ENCODE results near the gene PNPO.

GRCh38 chr17:47961406-47961805 lies 20.0 kb downstream of the PNPO start:
- no peak for TF ChIP-seq CTCF (IDR thresholded peaks at IDR 0.05; ENCODE audit: insufficient read depth, low read length, poor library complexity, severe bottlenecking)
- no peak for TF ChIP-seq EZH2phosphoT487 (conservative IDR thresholded peaks at IDR 0.05; ENCODE audit: low read length)

Measured in SU-DHL-6 (cell line).